GM21381 (cell line): Measurements from ENCODE around the gene C1QC.

Experiments used
- ATAC-seq: cut with Tn5 transposase; IDR thresholded peaks from one replicate; pipeline ENCODE4 v1.9.1; 2021; ENCODE audit warnings: mild to moderate bottlenecking, moderate library complexity; ENCODE audit not compliant: unreplicated experiment

The C1QC gene

GRCh38 chr1:22676916-22677583, 33.6 kb downstream of the C1QC start:
- ATAC-seq = no peak

GRCh38 chr1:22677931-22678896, 34.8 kb downstream of the C1QC start:
- ATAC-seq = no peak

GRCh38 chr1:22680726-22681125, 37.3 kb downstream of the C1QC start:
- ATAC-seq = no peak

- ATAC-seq = no peak
Observed at GRCh38 chr1:22681556-22682276, 38.3 kb downstream of the C1QC start.

- ATAC-seq = no peak
Observed at GRCh38 chr1:22683547-22683946, 40.1 kb downstream of the C1QC start.

GRCh38 chr1:22685591-22686059, 42.2 kb downstream of the C1QC start:
- no peak for ATAC-seq

GRCh38 chr1:22687191-22687590, 43.8 kb downstream of the C1QC start:
- ATAC-seq = no peak

GRCh38 chr1:22688466-22688865, 45.0 kb downstream of the C1QC start:
- ATAC-seq = no peak

GRCh38 chr1:22689505-22689904, 46.1 kb downstream of the C1QC start:
- no peak for ATAC-seq

- ATAC-seq = no peak
Observed at GRCh38 chr1:22691031-22691753, 47.8 kb downstream of the C1QC start.

- ATAC-seq = no peak
Observed at GRCh38 chr1:22694172-22694571, 50.7 kb downstream of the C1QC start.

GRCh38 chr1:22696610-22697009, 53.2 kb downstream of the C1QC start:
- ATAC-seq = no peak
